Lower lobe of right lung (tissue), 2 donors: ENCODE data around the gene HSPA12B. TPM values are rescaled to one million over a fixed set of nuclear protein-coding genes. Genes with fewer than 3 reads are reported as not detected.

Experiments used
- ATAC-seq, 2 donors: fragments of 200-7000 bp; cut with Tn5 transposase; one replicate each; pipeline ENCODE4 v1.9.1; 2020 to 2022; ENCODE audit warnings: mild to moderate bottlenecking in 2 of 2, moderate library complexity in 2 of 2
- DNase-seq: peaks from one replicate; pipeline ENCODE4 v3.0.0-alpha.2; 2020
- H3K27ac ChIP-seq: fragments of 200-600 bp; one replicate; pipeline ENCODE4 v1.8.0; 2022
- H3K27me3 ChIP-seq: fragments of 200-600 bp; one replicate; pipeline ENCODE4 v1.8.0; 2022; ENCODE audit warnings: low read depth
- H3K36me3 ChIP-seq: fragments of 200-600 bp; one replicate; pipeline ENCODE4 v1.8.0; 2022; ENCODE audit warnings: mild to moderate bottlenecking
- H3K4me1 ChIP-seq: fragments of 200-600 bp; one replicate; pipeline ENCODE4 v1.8.0; 2022
- H3K4me3 ChIP-seq: fragments of 200-600 bp; one replicate; pipeline ENCODE4 v1.8.0; 2022; ENCODE audit warnings: mild to moderate bottlenecking
- H3K9me3 ChIP-seq: fragments of 200-600 bp; one replicate; pipeline ENCODE4 v1.8.0; 2022
- intact Hi-C: fragments of 100-400 bp; cut with DNase I; formaldehyde crosslinking; loops from one replicate; pipeline ENCODE4 v1.11.0; 2022
- total RNA-seq: library from RNA; stranded (reverse); fragmentation: NEBNext Ultra II Directional; extraction: Animal tissue kit (Norgen Biotek cat#: 25700); gene quantifications from one replicate; pipeline ENCODE4 v1.2.1, GENCODE V29; 2021
- TF ChIP-seq, protein P1 (sequence below): fragments of 200-600 bp; IDR thresholded peaks from one replicate; pipeline ENCODE4 v1.8.0; 2022; ENCODE audit warnings: antibody characterized with exemption, mild to moderate bottlenecking
- donor health status: DM: no; HTN: yes; CAD: no; lungs with severe emphysema.

Gene HSPA12B
- total RNA-seq, 1 donor from 2014 or later: 36.9 TPM

DNA sequence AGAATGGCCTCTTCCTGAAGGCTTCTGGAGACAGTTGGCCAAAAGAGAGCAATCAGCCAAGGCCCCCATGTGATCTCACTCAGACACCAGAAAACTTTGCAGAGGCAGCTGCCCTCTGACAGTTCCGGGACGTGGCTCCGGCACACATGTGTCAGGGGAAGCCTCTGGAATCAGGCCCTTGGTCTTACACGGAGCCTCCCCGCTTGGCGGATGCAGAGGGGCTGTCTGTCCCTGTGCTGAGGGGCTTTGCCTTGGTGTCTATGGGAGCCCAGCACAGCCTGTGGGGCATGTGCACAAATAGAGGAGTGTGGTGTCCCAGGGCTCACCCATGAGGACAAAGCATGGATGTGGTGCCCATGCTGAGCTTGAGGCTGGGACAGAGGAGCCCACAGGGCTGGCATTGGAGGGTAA is 33.9 kb upstream of the HSPA12B start:
- TF ChIP-seq, protein P1, sequence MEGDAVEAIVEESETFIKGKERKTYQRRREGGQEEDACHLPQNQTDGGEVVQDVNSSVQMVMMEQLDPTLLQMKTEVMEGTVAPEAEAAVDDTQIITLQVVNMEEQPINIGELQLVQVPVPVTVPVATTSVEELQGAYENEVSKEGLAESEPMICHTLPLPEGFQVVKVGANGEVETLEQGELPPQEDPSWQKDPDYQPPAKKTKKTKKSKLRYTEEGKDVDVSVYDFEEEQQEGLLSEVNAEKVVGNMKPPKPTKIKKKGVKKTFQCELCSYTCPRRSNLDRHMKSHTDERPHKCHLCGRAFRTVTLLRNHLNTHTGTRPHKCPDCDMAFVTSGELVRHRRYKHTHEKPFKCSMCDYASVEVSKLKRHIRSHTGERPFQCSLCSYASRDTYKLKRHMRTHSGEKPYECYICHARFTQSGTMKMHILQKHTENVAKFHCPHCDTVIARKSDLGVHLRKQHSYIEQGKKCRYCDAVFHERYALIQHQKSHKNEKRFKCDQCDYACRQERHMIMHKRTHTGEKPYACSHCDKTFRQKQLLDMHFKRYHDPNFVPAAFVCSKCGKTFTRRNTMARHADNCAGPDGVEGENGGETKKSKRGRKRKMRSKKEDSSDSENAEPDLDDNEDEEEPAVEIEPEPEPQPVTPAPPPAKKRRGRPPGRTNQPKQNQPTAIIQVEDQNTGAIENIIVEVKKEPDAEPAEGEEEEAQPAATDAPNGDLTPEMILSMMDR: no peak
- DNase-seq (no peak), ATAC-seq (no peak)
- H3K27me3 ChIP-seq: no peaks in the 10 kb centered on the region
- H3K4me1 ChIP-seq: no peaks in the 10 kb centered on the region
- peaks cover 4% of the 10 kb centered on the region for H3K36me3 ChIP-seq
- H3K9me3 ChIP-seq: no peaks in the 10 kb centered on the region
- H3K4me3 ChIP-seq: no peak overlapping the region
- intact Hi-C loops: no loop called here
- H3K27ac ChIP-seq: no peak overlapping the region

DNA sequence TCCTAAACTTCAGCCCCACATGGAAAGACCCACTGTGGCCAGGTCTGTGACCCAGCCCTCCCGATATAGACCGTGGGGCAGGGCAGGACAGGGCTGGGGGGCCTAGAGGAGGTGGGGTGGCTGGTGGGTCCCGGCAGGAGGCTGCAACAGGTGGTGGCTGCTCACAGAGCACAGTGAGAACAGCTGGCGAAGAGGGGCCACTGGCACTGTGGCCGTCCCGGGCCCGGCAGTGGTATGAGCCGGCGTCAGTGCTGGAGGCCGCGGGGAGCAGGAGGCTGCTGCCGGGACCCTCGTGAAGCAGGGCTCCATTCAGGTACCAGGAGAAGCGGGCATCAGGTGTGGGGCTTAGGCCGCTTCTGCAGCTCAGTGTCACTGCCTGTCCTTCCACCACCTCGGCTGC is 33.4 kb upstream of the HSPA12B start:
- intact Hi-C loops: no loop called here
- no peak for DNase-seq
- Histone ChIP-seq H3K36me3 (peaks cover 4% of the 10 kb centered on the region), H3K27me3 (no peaks in the 10 kb centered on the region), H3K4me1 (no peaks in the 10 kb centered on the region), H3K9me3 (no peaks in the 10 kb centered on the region), H3K27ac (no peak overlapping the region), H3K4me3 (no peak overlapping the region)
- ATAC-seq: no peak
- TF ChIP-seq, protein P1: no peak

DNA sequence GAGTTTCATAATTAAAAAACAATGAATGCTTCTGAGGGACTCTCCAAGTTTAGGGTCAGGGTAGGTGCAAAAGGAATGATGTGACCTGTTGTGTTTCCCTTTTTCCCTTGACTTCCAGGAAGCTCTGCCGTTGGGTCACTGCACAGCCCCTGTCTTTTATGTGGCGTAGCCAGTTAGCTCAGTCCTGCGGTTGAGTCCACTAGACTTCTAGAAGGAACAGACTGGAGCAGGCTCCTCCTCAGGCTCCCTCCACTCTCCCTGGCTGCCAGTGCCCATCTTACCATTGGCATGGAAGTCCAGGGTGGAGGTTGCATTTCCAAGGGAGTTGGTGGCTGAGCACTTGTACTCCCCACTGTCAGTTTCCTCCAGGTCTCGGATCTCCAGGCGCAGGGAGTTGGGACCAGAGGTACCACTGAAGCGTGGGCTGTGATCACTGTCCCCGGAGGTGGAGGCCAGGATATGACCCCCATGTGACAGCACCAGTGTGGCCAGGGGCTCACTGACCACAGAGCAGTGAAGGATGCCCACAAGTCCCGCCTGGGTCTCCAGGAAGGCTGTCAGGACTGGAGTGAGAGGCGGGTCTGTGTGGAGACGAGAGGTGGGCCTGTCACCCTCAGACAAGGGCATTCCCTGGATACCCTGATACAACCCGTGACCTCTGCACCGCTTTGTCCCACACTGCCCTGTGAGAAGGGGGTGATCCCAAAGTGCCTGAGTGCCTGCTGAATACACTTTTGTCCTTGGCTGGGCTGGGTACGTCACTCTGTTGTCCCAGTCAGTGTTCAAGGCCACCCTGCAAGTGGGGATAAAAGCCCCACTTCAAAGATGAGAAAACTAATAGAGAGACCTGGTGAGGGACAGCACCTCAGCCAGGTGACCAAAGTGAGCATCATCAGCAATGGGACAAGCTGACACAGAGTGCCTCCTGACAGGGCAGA is 31.2 kb upstream of the HSPA12B start:
- Histone ChIP-seq H3K27ac (no peak overlapping the region), H3K4me3 (no peak overlapping the region), H3K9me3 (no peaks in the 10 kb centered on the region), H3K36me3 (peaks cover 4% of the 10 kb centered on the region), H3K4me1 (no peaks in the 10 kb centered on the region), H3K27me3 (no peaks in the 10 kb centered on the region)
- ATAC-seq (no peak), DNase-seq (peak; percentile 26)
- intact Hi-C loops: no loop called here
- TF ChIP-seq, protein P1: no peak

DNA sequence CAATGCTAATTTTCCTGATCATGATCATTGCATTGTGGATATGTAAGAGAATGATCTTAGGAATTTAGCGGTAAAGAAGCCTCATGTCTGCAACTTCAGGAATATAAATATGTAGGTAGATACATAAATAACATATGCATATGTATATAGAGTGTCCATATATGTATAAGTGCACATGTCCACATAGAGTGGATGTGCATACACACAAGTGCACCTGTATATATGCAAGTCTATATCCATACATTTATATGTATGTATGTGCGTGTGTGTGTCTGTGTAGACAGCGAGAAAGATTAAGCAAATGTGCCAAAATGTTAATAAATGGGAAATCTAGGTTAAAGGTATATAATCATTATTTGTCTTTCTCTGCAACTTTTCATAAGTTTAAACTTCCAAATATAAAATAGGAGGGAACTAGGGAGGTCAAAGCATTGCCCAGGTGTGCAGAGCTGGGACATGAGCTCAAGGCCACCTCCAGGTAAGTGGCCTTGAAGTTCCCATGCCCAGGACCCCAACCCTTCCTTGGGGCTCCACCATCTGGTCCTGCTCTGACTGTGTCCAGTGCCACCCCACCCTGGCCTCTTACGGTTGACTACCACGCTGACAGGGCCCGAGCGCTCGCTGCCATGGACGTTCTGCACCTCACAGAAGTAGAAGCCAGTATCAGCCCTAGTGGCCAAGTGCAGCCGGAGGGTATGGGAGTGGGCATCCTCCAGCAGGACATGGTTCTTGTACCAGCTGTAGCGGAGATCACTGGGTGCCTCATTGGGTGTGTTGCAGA is 29.7 kb upstream of the HSPA12B start:
- Histone ChIP-seq H3K27ac (no peak overlapping the region), H3K9me3 (no peaks in the 10 kb centered on the region), H3K4me3 (no peak overlapping the region), H3K36me3 (peaks cover 4% of the 10 kb centered on the region), H3K4me1 (no peaks in the 10 kb centered on the region), H3K27me3 (no peaks in the 10 kb centered on the region)
- intact Hi-C loops: no loop called here
- ATAC-seq (no peak), DNase-seq (no peak)
- TF ChIP-seq, protein P1: no peak

DNA sequence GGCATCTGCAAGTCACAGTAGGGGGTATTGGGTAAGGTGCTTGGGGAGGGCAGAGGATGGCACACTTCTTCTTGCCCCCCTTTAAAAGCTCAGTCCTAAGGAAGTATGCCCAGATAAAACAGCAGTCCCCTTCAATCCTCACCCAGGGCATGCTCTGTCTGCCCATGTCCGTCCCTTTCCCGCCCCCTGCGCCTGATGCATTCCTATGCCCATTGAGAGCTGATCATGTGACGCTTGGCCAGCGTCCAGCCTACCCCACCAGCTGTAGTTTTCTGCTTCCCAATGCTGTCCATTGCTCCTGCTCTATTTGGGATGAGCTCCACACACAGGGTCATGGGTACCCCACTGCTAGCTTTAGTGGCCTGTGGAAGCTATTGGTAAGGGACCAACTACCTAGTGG is 28.4 kb upstream of the HSPA12B start:
- H3K27me3 ChIP-seq: no peaks in the 10 kb centered on the region
- H3K27ac ChIP-seq: no peak overlapping the region
- H3K9me3 ChIP-seq: no peaks in the 10 kb centered on the region
- TF ChIP-seq, protein P1: no peak
- intact Hi-C loops: no loop called here
- H3K4me3 ChIP-seq: no peak overlapping the region
- no peak for DNase-seq
- no peak for ATAC-seq
- H3K36me3 ChIP-seq: peaks cover 4% of the 10 kb centered on the region
- H3K4me1 ChIP-seq: no peaks in the 10 kb centered on the region
